ENCODE measurements around the gene KCNN3.

Gene KCNN3

DNA sequence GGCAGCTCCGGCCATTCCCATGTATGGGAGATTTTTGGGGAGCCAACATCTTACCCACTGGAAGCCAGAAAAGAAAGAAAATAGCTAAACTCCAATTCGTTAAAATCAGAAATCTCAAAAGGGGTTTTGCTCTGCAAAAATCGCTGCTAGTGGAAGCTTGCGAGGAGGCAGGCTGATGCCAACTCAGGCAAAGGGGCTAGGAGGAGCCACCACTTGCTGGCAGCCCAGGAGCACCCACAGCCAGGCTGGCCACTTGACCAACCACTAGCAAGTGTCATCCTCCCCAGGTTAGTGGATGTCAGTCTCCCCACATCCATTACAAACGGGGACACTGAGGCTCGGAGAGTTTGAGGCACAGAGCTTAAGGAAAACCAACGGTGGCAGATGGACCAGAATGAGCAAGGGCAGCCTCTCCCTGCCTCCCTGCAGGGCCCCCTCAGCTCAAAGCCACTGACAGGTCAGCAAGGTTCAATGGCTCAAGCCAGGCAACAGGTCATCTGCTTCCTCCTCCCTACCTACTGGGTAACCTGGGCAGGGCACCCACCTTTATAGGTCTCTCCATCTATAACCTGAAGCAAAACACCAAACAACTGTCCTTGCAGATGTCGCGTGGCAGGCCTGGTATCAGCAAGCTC lies 10.8 kb downstream of the KCNN3 start:
- no peak overlapping the region for H3K9ac ChIP-seq
- H3K4me3 ChIP-seq (ENCODE audit: low read depth, low read length) = no peak overlapping the region
- no peaks in the 10 kb centered on the region for H3K27me3 ChIP-seq (ENCODE audit: control insufficient read depth, insufficient read depth, low read length)
- H3K4me1 ChIP-seq = no peaks in the 10 kb centered on the region
- H3K9me3 ChIP-seq (ENCODE audit: control insufficient read depth, low read length) = no peaks in the 10 kb centered on the region
- H3K27ac ChIP-seq = no peak overlapping the region
- no peak overlapping the region for H3K4me2 ChIP-seq (ENCODE audit: low read length)
- H3K36me3 ChIP-seq (ENCODE audit: control insufficient read depth, insufficient read depth, low read length) = no peaks in the 10 kb centered on the region
- TF ChIP-seq, protein P1, sequence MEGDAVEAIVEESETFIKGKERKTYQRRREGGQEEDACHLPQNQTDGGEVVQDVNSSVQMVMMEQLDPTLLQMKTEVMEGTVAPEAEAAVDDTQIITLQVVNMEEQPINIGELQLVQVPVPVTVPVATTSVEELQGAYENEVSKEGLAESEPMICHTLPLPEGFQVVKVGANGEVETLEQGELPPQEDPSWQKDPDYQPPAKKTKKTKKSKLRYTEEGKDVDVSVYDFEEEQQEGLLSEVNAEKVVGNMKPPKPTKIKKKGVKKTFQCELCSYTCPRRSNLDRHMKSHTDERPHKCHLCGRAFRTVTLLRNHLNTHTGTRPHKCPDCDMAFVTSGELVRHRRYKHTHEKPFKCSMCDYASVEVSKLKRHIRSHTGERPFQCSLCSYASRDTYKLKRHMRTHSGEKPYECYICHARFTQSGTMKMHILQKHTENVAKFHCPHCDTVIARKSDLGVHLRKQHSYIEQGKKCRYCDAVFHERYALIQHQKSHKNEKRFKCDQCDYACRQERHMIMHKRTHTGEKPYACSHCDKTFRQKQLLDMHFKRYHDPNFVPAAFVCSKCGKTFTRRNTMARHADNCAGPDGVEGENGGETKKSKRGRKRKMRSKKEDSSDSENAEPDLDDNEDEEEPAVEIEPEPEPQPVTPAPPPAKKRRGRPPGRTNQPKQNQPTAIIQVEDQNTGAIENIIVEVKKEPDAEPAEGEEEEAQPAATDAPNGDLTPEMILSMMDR (IDR thresholded peaks at IDR 0.05) = no peak
- no peak overlapping the region for H2AFZ ChIP-seq
- no peaks in the 10 kb centered on the region for H3K79me2 ChIP-seq

DNA sequence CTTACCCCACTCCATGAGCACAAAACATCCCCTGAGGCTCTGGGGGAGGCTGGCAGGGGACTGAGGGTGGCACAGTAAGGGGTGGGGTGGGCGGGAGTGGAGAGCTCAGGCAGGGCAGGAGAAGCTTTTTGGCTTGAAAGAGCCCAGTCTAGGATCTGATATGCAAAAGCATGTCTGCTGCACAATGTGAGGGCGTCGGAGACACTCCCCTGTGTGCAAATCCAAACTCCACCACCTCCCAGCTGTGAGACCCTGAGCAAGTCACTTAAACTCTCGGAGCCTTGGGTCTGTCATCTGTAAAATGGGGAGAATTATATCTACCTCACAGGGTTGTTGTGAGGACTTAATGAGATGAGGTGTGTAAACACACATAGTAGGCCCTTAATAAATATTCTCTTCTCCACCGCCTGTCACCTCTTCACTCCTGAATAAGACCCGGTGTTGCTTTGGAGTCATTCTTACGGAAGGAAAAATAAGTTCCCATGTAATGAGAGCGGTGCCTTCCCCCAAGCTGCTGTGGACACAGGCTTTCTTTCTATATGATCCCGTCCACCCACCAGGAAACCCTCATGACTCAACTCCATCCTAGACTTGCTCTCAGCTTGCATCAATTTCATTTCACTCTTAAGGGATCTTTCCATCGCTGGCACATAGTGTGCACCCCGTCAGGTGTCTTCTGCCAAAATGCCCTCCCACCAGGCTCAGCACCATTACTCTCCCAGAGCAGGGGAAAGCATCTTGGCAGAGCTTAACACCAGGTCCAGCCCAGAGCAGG lies 12.5 kb downstream of the KCNN3 start:
- H3K4me1 ChIP-seq = no peaks in the 10 kb centered on the region
- no peak overlapping the region for H3K9ac ChIP-seq
- TF ChIP-seq, protein P1 (IDR thresholded peaks at IDR 0.05) = no peak
- H3K36me3 ChIP-seq (ENCODE audit: control insufficient read depth, insufficient read depth, low read length) = no peaks in the 10 kb centered on the region
- no peaks in the 10 kb centered on the region for H3K27me3 ChIP-seq (ENCODE audit: control insufficient read depth, insufficient read depth, low read length)
- H3K27ac ChIP-seq = no peak overlapping the region
- no peaks in the 10 kb centered on the region for H3K79me2 ChIP-seq
- H3K4me2 ChIP-seq (ENCODE audit: low read length) = no peak overlapping the region
- H2AFZ ChIP-seq = no peak overlapping the region
- no peaks in the 10 kb centered on the region for H3K9me3 ChIP-seq (ENCODE audit: control insufficient read depth, low read length)
- no peak overlapping the region for H3K4me3 ChIP-seq (ENCODE audit: low read depth, low read length)

DNA sequence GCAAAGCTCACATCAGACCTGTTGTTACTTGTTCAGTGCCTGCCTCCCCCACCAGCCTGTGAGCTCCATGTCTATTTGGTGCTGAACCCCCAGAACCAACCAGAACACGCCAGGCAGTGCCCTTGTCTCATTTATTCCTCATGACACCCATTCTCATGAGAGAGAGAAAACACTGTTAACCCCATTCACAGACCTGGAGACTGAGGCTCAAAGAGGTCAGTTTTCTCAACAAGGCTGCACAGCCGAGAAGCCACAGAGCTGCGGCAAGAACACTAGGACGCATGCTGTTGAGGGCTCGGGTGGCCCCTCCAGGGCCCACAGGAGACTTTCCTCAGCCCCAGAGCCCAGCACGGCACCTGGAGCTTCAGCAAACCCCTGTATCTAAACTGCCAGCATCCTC lies 13.1 kb downstream of the KCNN3 start:
- Histone ChIP-seq H3K36me3 (ENCODE audit: control insufficient read depth, insufficient read depth, low read length) (no peaks in the 10 kb centered on the region), H2AFZ (no peak overlapping the region), H3K9me3 (ENCODE audit: control insufficient read depth, low read length) (no peaks in the 10 kb centered on the region), H3K9ac (no peak overlapping the region), H3K4me2 (ENCODE audit: low read length) (no peak overlapping the region), H3K27me3 (ENCODE audit: control insufficient read depth, insufficient read depth, low read length) (no peaks in the 10 kb centered on the region), H3K4me1 (no peaks in the 10 kb centered on the region), H3K79me2 (no peaks in the 10 kb centered on the region), H3K27ac (no peak overlapping the region), H3K4me3 (ENCODE audit: low read depth, low read length) (no peak overlapping the region)
- TF ChIP-seq, protein P1 (IDR thresholded peaks at IDR 0.05) = no peak

DNA sequence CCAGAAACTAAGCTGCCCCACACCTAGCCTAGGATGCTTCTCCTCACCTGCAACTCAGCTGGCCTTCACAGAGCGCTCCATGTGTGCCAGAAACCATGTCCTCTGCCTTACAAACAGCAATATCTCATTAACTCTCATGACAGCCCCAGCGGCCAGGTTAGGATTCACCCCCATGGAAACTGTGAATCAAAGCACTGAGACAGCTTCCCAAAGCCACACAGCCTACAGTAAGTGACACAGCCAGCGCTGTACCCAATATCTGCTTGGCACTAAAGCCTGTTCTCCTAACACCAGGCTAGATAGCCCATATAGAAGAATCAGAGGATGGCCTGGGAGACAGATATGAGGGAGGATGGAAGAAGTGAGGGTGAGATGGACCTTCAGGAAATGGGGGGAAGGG lies 13.5 kb downstream of the KCNN3 start:
- Histone ChIP-seq H3K9me3 (ENCODE audit: control insufficient read depth, low read length) (no peaks in the 10 kb centered on the region), H3K79me2 (no peaks in the 10 kb centered on the region), H3K4me1 (no peaks in the 10 kb centered on the region), H3K27me3 (ENCODE audit: control insufficient read depth, insufficient read depth, low read length) (no peaks in the 10 kb centered on the region), H2AFZ (no peak overlapping the region), H3K27ac (no peak overlapping the region), H3K9ac (no peak overlapping the region), H3K36me3 (ENCODE audit: control insufficient read depth, insufficient read depth, low read length) (no peaks in the 10 kb centered on the region), H3K4me3 (ENCODE audit: low read depth, low read length) (no peak overlapping the region), H3K4me2 (ENCODE audit: low read length) (no peak overlapping the region)
- TF ChIP-seq, protein P1 (IDR thresholded peaks at IDR 0.05) = no peak
